Uterus (tissue), 4 donors: ENCODE data around the gene GPR141. TPM values are rescaled to one million over a fixed set of nuclear protein-coding genes. Genes with fewer than 3 reads are reported as not detected.

ENCODE experiments used
- DNase-seq, 2 donors: peaks; one replicate each; pipeline ENCODE4 v3.0.0-alpha.2; 2019 to 2020
- H3K27ac ChIP-seq, 2 donors: fragments of 200-600 bp; sonication (generic); 1 replicate in 1 of 2; 2 replicates in 1 of 2; pipeline ENCODE4 v1.5.1; 2016 to 2018
- H3K27me3 ChIP-seq, 2 donors: fragments of 200-600 bp; sonication (generic); one replicate each; pipeline ENCODE4 v1.5.1; 2018 to 2019; ENCODE audit warnings: control low read depth in 1 of 2
- H3K36me3 ChIP-seq, 2 donors: fragments of 200-600 bp; sonication (generic); one replicate each; pipeline ENCODE4 v1.5.1; 2019; ENCODE audit warnings: control low read depth in 1 of 2
- H3K4me1 ChIP-seq, 2 donors: fragments of 200-600 bp; sonication (generic); one replicate each; pipeline ENCODE4 v1.5.1; 2018 to 2019; ENCODE audit warnings: control low read depth in 1 of 2
- H3K4me3 ChIP-seq, 2 donors: fragments of 200-600 bp; sonication (generic); 1 replicate in 1 of 2; 2 replicates in 1 of 2; pipeline ENCODE4 v1.5.1; 2018 to 2019; ENCODE audit warnings: mild to moderate bottlenecking in 1 of 2
- H3K9me3 ChIP-seq, 2 donors: fragments of 200-600 bp; sonication (generic); one replicate each; pipeline ENCODE4 v1.5.1; 2019; ENCODE audit warnings: control low read depth in 1 of 2
- POLR2A ChIP-seq, 2 donors: fragments of 450-650 bp; IDR thresholded peaks; one replicate each; pipeline ENCODE4 v1.6.1; 2016; ENCODE audit warnings: antibody characterized with exemption in 2 of 2, mild to moderate bottlenecking in 1 of 2, moderate library complexity in 1 of 2
- intact Hi-C: fragments of 100-400 bp; cut with DNase I; formaldehyde crosslinking; loops from one replicate; pipeline ENCODE4 v1.15.1; 2023; ENCODE audit warnings: low total_unique reads
- total RNA-seq, 4 donors: library from RNA; depleted of rRNA in 3 of 4; stranded (reverse); fragments of >200 nt in 3 of 4; gene quantifications; one replicate each; pipeline versions ENCODE4 v1.1.0 to v1.2.4, GENCODE V29; 2014 to 2023
- TF ChIP-seq, protein P1 (sequence below), 4 experiments: fragments of 200-600 bp in 2 of 4; fragments of 450-650 bp in 2 of 4; sonication (generic) in 2 of 4; IDR thresholded peaks; one replicate each; pipeline ENCODE4 v1.5.1; 2016 to 2019; ENCODE audit warnings: antibody characterized with exemption in 4 of 4, mild to moderate bottlenecking in 2 of 4, moderate library complexity in 1 of 4
- donor health status: DM: yes; HTN: yes; CAD: no.

Gene GPR141
- total RNA-seq, 4 donors from 2014 or later, result 0.58 to 1.8 TPM; not detected in 2

DNA sequence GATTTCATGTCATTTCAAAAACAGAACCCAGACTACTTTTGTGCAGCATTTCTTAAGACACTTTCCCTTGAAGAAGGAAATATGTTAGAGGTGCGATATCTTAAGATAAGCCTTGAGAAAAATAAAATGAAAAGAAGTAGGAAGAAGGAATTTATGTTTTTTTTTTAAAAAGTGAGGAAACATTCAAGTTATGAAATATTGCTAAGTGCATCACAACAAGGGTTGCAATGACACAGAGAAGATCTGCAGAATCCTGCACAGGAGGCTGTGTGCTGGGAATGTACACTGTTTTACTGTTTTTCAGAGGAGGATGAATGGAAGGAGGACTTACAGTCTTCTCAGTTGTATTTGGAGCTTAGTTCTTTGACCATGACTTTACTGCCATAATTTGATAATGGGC, 85.0 kb downstream of the GPR141 start:
- H3K27me3 ChIP-seq, result no peaks in the 10 kb centered on the region
- H3K4me3 ChIP-seq, result no peak overlapping the region
- no peaks in the 10 kb centered on the region for H3K36me3 ChIP-seq
- no peak overlapping the region for H3K27ac ChIP-seq
- no peak for DNase-seq
- TF ChIP-seq, protein P1, sequence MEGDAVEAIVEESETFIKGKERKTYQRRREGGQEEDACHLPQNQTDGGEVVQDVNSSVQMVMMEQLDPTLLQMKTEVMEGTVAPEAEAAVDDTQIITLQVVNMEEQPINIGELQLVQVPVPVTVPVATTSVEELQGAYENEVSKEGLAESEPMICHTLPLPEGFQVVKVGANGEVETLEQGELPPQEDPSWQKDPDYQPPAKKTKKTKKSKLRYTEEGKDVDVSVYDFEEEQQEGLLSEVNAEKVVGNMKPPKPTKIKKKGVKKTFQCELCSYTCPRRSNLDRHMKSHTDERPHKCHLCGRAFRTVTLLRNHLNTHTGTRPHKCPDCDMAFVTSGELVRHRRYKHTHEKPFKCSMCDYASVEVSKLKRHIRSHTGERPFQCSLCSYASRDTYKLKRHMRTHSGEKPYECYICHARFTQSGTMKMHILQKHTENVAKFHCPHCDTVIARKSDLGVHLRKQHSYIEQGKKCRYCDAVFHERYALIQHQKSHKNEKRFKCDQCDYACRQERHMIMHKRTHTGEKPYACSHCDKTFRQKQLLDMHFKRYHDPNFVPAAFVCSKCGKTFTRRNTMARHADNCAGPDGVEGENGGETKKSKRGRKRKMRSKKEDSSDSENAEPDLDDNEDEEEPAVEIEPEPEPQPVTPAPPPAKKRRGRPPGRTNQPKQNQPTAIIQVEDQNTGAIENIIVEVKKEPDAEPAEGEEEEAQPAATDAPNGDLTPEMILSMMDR (IDR thresholded peaks at IDR 0.05), result no peak
- TF ChIP-seq POLR2A (IDR thresholded peaks at IDR 0.05), result no peak
- H3K4me1 ChIP-seq, result no peaks in the 10 kb centered on the region
- H3K9me3 ChIP-seq, result no peaks in the 10 kb centered on the region
- intact Hi-C loops, result no loop called here

DNA sequence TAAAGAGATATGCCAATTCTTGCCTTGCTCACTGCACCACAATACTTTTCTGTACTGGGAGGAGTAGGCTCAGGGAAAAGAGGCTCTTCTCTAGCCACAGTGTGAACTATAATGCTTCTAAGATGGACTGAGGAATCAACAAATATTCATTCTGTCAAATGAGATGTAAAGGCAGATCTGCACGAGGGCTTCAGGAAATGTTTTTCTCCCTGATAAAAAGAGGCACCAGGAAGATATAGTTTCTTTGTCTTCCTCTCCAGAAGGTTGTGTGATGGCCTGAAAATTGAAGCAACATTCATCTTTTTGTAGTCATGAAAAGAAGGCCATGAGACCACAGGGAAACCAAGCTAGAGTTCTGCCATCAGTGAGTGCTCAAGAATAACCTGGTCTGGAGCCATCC, 85.7 kb downstream of the GPR141 start:
- TF ChIP-seq, protein P1 (IDR thresholded peaks at IDR 0.05), result no peak
- Histone ChIP-seq H3K9me3 (no peaks in the 10 kb centered on the region), H3K4me1 (no peaks in the 10 kb centered on the region), H3K27me3 (no peaks in the 10 kb centered on the region), H3K27ac (no peak overlapping the region), H3K36me3 (no peaks in the 10 kb centered on the region), H3K4me3 (no peak overlapping the region)
- intact Hi-C loops, result no loop called here
- no peak for DNase-seq

DNA sequence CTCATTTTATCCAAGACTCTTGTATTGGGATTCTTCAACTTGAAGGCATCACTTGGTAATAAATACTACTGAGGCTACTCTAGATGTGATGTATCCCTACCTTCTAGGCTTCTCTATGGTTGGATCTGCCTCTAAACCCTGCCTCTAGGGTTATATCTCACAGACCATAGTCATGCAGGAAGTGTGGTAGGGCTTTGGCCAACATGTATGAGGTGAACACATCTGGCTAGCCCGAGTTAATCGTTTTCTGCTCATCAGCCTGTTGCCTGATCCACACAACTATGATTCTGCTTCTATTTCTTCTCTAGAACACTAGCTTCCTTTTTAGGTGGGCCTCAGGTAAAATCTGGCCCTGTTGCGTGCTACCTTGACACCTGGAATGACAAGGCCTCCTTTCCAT, 86.2 kb downstream of the GPR141 start:
- H3K4me3 ChIP-seq, result no peak overlapping the region
- H3K27me3 ChIP-seq, result no peaks in the 10 kb centered on the region
- H3K9me3 ChIP-seq, result no peaks in the 10 kb centered on the region
- no peak for TF ChIP-seq POLR2A (IDR thresholded peaks at IDR 0.05)
- TF ChIP-seq, protein P1 (IDR thresholded peaks at IDR 0.05), result no peak
- no peak overlapping the region for H3K27ac ChIP-seq
- DNase-seq, result no peak
- H3K4me1 ChIP-seq, result no peaks in the 10 kb centered on the region
- intact Hi-C loops, result no loop called here
- H3K36me3 ChIP-seq, result no peaks in the 10 kb centered on the region

DNA sequence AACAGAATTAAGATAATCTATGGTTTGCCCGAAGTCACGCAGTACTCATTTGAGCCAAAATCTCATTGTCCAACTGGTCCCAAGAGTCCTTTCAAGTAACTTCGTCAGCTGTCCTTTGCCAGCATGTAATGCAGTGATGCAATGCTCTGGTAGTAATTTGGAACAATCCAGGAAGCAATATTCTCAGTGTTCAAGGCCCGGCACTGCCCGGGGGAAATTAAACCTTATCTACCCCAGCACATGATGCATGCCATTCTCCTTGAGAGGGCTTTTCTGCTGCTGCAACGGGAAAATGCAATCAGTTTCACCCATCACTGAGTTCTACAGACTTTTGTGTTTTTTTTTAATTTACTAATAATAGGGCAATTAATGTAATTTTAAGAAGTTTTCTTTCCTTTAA, 87.3 kb downstream of the GPR141 start:
- TF ChIP-seq, protein P1 (IDR thresholded peaks at IDR 0.05), result no peak
- TF ChIP-seq POLR2A (IDR thresholded peaks at IDR 0.05), result no peak
- intact Hi-C loops, result no loop called here
- H3K27ac ChIP-seq, result no peak overlapping the region
- no peaks in the 10 kb centered on the region for H3K36me3 ChIP-seq
- no peaks in the 10 kb centered on the region for H3K4me1 ChIP-seq
- no peaks in the 10 kb centered on the region for H3K27me3 ChIP-seq
- no peak for DNase-seq
- no peaks in the 10 kb centered on the region for H3K9me3 ChIP-seq
- no peak overlapping the region for H3K4me3 ChIP-seq

DNA sequence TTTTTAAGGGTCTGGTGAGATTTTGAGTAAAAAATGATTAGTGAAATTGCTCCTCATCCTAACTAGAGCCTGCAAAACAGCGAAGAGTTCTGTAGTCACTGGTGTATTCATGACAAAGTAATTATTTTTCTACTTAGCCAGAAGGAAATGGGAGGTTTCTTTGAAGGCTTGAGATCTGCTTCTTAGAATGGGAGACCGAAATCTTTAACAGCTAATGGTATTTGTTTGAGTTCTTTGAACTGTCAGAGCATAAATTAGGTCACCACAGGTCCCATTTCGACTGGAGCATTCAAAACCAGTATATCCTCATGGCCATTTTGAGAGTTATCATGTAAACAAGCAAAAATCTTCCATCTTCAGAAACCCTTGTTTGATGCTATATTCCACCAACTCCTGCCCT, 87.8 kb downstream of the GPR141 start:
- intact Hi-C loops, result no loop called here
- no peak overlapping the region for H3K27ac ChIP-seq
- no peak for DNase-seq
- H3K36me3 ChIP-seq, result no peaks in the 10 kb centered on the region
- no peaks in the 10 kb centered on the region for H3K9me3 ChIP-seq
- H3K4me1 ChIP-seq, result no peaks in the 10 kb centered on the region
- no peaks in the 10 kb centered on the region for H3K27me3 ChIP-seq
- H3K4me3 ChIP-seq, result no peak overlapping the region
- no peak for TF ChIP-seq POLR2A (IDR thresholded peaks at IDR 0.05)
- TF ChIP-seq, protein P1 (IDR thresholded peaks at IDR 0.05), result no peak
